ENCODE results near the gene PDCD1.

- TF ChIP-seq CTCF (conservative IDR thresholded peaks at IDR 0.05 in 1 of 2, IDR thresholded peaks at IDR 0.05 in 1 of 2; ENCODE audit: low read depth in 1 of 2, low read length in 2 of 2) (no peak), EZH2 (IDR thresholded peaks at IDR 0.05; ENCODE audit: low read length, missing control alignments) (no peak)
Observed at GRCh38 chr2:241810307-241811200, 48.1 kb downstream of the PDCD1 start.
